Measurements from ENCODE around the gene U2AF2. TPM values are rescaled to one million over a fixed set of nuclear protein-coding genes. Genes with fewer than 3 reads are reported as not detected.
A peak's percentile ranks its signal among the peaks of the same experiment; 100 is the strongest.

U2AF2 gene
- total and polyA plus RNA-seq, 9 of the 15 experiments (the other 6 are each of a cell fraction or from before 2014, with no cell fraction given) = 3.0 to 331 (median 157) TPM

- TF ChIP-seq ATF1 (CRISPR knock-in tag; IDR thresholded peaks at IDR 0.05) (no peak), ATF1 (tag; IDR thresholded peaks at IDR 0.05) (no peak), C11orf30 (IDR thresholded peaks at IDR 0.05; ENCODE audit: low read depth) (no peak; the same call in 1 of the 2 replicates), PTTG1 (tag; IDR thresholded peaks at IDR 0.05; ENCODE audit: low read depth) (no peak), NCOA1 (IDR thresholded peaks at IDR 0.05; ENCODE audit: low read depth) (peak; percentile 65; the same call in 1 of the 2 replicates), SAFB2 (IDR thresholded peaks at IDR 0.05; ENCODE audit: borderline replicate concordance, low read depth, low read length, severe bottlenecking) (no peak), ZFPM2 (CRISPR knock-in tag; IDR thresholded peaks at IDR 0.05) (no peak), HMBOX1 (IDR thresholded peaks at IDR 0.05) (no peak), SNIP1 (IDR thresholded peaks at IDR 0.05; ENCODE audit: low read depth) (no peak), ILF3 (IDR thresholded peaks at IDR 0.05; ENCODE audit: borderline replicate concordance) (0 out of 2 replicates have a peak, but pooled peaks have one; percentile 59), NFXL1 (CRISPR knock-in tag; IDR thresholded peaks at IDR 0.05) (no peak), ZNF384 (IDR thresholded peaks at IDR 0.05; ENCODE audit: low read depth, low read length) (no peak), ZBTB34 (CRISPR knock-in tag; IDR thresholded peaks at IDR 0.05) (no peak), GMEB1 (CRISPR knock-in tag; IDR thresholded peaks at IDR 0.05) (no peak), CXXC5 (CRISPR knock-in tag; IDR thresholded peaks at IDR 0.05) (peak; percentile 40), NCOA4 (IDR thresholded peaks at IDR 0.05; ENCODE audit: partially characterized antibody) (no peak), HLTF (IDR thresholded peaks at IDR 0.05) (no peak), E2F6 (IDR thresholded peaks at IDR 0.05; ENCODE audit: borderline replicate concordance in 1 of 2, extremely low read depth in 1 of 2, insufficient read depth in 1 of 2, insufficient read length in 1 of 2, low read depth in 1 of 2, low read length in 1 of 2, poor library complexity in 1 of 2, severe bottlenecking in 1 of 2) (peak in 1 of 2 experiments; percentile 87), SP1 (CRISPR knock-in tag; IDR thresholded peaks at IDR 0.05) (0 out of 2 replicates have a peak, but pooled peaks have one; percentile 17)
- TF ChIP-seq, protein P1, sequence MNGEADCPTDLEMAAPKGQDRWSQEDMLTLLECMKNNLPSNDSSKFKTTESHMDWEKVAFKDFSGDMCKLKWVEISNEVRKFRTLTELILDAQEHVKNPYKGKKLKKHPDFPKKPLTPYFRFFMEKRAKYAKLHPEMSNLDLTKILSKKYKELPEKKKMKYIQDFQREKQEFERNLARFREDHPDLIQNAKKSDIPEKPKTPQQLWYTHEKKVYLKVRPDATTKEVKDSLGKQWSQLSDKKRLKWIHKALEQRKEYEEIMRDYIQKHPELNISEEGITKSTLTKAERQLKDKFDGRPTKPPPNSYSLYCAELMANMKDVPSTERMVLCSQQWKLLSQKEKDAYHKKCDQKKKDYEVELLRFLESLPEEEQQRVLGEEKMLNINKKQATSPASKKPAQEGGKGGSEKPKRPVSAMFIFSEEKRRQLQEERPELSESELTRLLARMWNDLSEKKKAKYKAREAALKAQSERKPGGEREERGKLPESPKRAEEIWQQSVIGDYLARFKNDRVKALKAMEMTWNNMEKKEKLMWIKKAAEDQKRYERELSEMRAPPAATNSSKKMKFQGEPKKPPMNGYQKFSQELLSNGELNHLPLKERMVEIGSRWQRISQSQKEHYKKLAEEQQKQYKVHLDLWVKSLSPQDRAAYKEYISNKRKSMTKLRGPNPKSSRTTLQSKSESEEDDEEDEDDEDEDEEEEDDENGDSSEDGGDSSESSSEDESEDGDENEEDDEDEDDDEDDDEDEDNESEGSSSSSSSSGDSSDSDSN (IDR thresholded peaks at IDR 0.05; ENCODE audit: borderline replicate concordance in 1 of 2, low read depth in 2 of 2, low read length in 2 of 2) = peak; percentile 62 to 70; a peak in 3 of 4 replicates
Observed at GRCh38 chr19:55640577-55641425, 14.0 kb upstream of the U2AF2 start, which contains the start of gene ZNF580 (continued).

Data from K562 (cell line).